Measurements from ENCODE around the gene ZNF444.
A peak's percentile ranks its signal among the peaks of the same experiment; 100 is the strongest.

ZNF444 gene

GRCh38 chr19:56107626-56108351 lies 33.3 kb upstream of the ZNF444 start:
- DNase-seq, result no peak

GRCh38 chr19:56108447-56109195 lies 32.5 kb upstream of the ZNF444 start:
- DNase-seq, result no peak

- no peak for DNase-seq
Measured at GRCh38 chr19:56109226-56109625, 31.9 kb upstream of the ZNF444 start.

- DNase-seq, result no peak
Measured at GRCh38 chr19:56110515-56111448, 30.3 kb upstream of the ZNF444 start.

- DNase-seq, result no peak
Measured at GRCh38 chr19:56111601-56112312, 29.3 kb upstream of the ZNF444 start.

GRCh38 chr19:56112313-56112709 lies 28.8 kb upstream of the ZNF444 start:
- DNase-seq, result no peak

GRCh38 chr19:56113074-56113632 lies 27.9 kb upstream of the ZNF444 start:
- no peak for DNase-seq

GRCh38 chr19:56114051-56114777 lies 26.9 kb upstream of the ZNF444 start:
- no peak for DNase-seq

GRCh38 chr19:56114778-56115110 lies 26.3 kb upstream of the ZNF444 start:
- DNase-seq, result no peak

GRCh38 chr19:56115490-56115889 lies 25.6 kb upstream of the ZNF444 start:
- DNase-seq, result no peak

GRCh38 chr19:56116606-56117005 lies 24.5 kb upstream of the ZNF444 start:
- no peak for DNase-seq

- DNase-seq, result no peak
Measured at GRCh38 chr19:56117376-56117884, 23.7 kb upstream of the ZNF444 start.

GRCh38 chr19:56117889-56118288 lies 23.2 kb upstream of the ZNF444 start:
- DNase-seq, result no peak

GRCh38 chr19:56118666-56119581 lies 22.2 kb upstream of the ZNF444 start:
- no peak for DNase-seq

- DNase-seq, result no peak
Measured at GRCh38 chr19:56119582-56119978, 21.5 kb upstream of the ZNF444 start.

GRCh38 chr19:56120002-56120370 lies 21.1 kb upstream of the ZNF444 start:
- DNase-seq, result no peak

- DNase-seq, result peak; percentile 11
Measured at GRCh38 chr19:56120371-56121179, 20.5 kb upstream of the ZNF444 start.

GRCh38 chr19:56121180-56122167 lies 19.6 kb upstream of the ZNF444 start, which contains the start of gene ZNF787:
ZNF787 (minus strand) TSS chr19:56121295; CDS start chr19:56103217, 18,078 bp downstream.
- peak; percentile 94 for DNase-seq
